Body of pancreas (tissue), 4 donors: Measurements from ENCODE around the gene AFF2.

ENCODE experiments used
- POLR2A ChIP-seq, 3 donors: fragments of 450-650 bp; IDR thresholded peaks; one replicate each; pipeline ENCODE4 v1.6.1; 2016; ENCODE audit warnings: antibody characterized with exemption in 3 of 3, mild to moderate bottlenecking in 2 of 3
- TF ChIP-seq, protein P1 (sequence below), 7 experiments: fragments of 450-650 bp in 4 of 7; fragments of 200-600 bp in 3 of 7; sonication (generic) in 3 of 7; IDR thresholded peaks; one replicate each; pipeline ENCODE4 v1.5.1; 2016 to 2019; ENCODE audit warnings: antibody characterized with exemption in 7 of 7

DNA sequence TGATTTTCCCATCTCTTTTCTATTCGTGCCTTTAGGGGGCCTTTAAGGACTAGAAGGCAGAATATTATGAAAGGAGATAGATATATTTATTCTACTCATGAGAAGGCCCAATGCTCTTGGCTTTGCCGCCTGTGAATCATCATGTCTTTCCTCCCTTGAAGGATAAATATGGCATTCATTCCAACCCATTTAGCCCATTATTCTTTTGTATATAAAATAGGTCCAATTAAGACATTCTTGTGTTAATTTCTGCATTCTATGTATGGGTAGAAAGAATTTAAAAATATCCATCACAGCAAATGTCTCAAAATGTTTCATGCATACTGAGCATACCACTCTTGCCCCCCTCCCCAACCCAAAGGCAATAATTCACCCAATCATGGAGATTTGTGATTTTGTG lies 115.1 kb downstream of the AFF2 start:
- TF ChIP-seq, protein P1, sequence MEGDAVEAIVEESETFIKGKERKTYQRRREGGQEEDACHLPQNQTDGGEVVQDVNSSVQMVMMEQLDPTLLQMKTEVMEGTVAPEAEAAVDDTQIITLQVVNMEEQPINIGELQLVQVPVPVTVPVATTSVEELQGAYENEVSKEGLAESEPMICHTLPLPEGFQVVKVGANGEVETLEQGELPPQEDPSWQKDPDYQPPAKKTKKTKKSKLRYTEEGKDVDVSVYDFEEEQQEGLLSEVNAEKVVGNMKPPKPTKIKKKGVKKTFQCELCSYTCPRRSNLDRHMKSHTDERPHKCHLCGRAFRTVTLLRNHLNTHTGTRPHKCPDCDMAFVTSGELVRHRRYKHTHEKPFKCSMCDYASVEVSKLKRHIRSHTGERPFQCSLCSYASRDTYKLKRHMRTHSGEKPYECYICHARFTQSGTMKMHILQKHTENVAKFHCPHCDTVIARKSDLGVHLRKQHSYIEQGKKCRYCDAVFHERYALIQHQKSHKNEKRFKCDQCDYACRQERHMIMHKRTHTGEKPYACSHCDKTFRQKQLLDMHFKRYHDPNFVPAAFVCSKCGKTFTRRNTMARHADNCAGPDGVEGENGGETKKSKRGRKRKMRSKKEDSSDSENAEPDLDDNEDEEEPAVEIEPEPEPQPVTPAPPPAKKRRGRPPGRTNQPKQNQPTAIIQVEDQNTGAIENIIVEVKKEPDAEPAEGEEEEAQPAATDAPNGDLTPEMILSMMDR (IDR thresholded peaks at IDR 0.05) = no peak
- TF ChIP-seq POLR2A (IDR thresholded peaks at IDR 0.05) = no peak
